ENCODE data around the gene CLBA1.

The CLBA1 gene

GRCh38 chr14:104983231-104983721, 2.3 kb upstream of the CLBA1 start:
- no peak overlapping the region for H3K4me3 ChIP-seq (ENCODE audit: control insufficient read depth in 1 of 7, extremely low read depth in 1 of 7, insufficient read depth in 4 of 7, low read depth in 2 of 7, low read length in 6 of 7)
- POLR2A ChIA-PET = no interaction called here
- 87% methylated on average over 12 of the region's 12 CpGs for WGBS (ENCODE audit: insufficient coverage)
- CTCF ChIA-PET = interaction anchor here (0.9 to 2.1 kb wide), 3 partner anchors 10 to 70 kb away, joined by 4 to 6 read pairs (median 5); no protein-coding TSS in a partner anchor
- H3K36me3 ChIP-seq (ENCODE audit: control insufficient read depth in 4 of 4, insufficient read depth in 4 of 4, low read length in 3 of 4) = no peaks in the 10 kb centered on the region
- no peak overlapping the region for H3K27ac ChIP-seq (ENCODE audit: insufficient read depth in 1 of 2, low read depth in 1 of 2, low read length in 2 of 2, poor library complexity in 1 of 2, severe bottlenecking in 2 of 2)
- H3K4me1 ChIP-seq (ENCODE audit: control extremely low read depth in 1 of 4, control insufficient read depth in 4 of 4, insufficient read depth in 4 of 4, low read length in 3 of 4) = peaks cover 0 to 18% (median 16%) of the 10 kb centered on the region in 4 experiments
- H3K9me3 ChIP-seq (ENCODE audit: control extremely low read depth in 1 of 5, control insufficient read depth in 4 of 5, insufficient read depth in 2 of 5, low read depth in 1 of 5, low read length in 4 of 5) = no peaks in the 10 kb centered on the region
- no peak for DNase-seq
- peaks cover 0 to 11% (median 8%) of the 10 kb centered on the region in 5 experiments for H3K27me3 ChIP-seq (replicated peaks in 2 of 5; ENCODE audit: control insufficient read depth in 4 of 5, insufficient read depth in 5 of 5, low read length in 4 of 5)

DNA sequence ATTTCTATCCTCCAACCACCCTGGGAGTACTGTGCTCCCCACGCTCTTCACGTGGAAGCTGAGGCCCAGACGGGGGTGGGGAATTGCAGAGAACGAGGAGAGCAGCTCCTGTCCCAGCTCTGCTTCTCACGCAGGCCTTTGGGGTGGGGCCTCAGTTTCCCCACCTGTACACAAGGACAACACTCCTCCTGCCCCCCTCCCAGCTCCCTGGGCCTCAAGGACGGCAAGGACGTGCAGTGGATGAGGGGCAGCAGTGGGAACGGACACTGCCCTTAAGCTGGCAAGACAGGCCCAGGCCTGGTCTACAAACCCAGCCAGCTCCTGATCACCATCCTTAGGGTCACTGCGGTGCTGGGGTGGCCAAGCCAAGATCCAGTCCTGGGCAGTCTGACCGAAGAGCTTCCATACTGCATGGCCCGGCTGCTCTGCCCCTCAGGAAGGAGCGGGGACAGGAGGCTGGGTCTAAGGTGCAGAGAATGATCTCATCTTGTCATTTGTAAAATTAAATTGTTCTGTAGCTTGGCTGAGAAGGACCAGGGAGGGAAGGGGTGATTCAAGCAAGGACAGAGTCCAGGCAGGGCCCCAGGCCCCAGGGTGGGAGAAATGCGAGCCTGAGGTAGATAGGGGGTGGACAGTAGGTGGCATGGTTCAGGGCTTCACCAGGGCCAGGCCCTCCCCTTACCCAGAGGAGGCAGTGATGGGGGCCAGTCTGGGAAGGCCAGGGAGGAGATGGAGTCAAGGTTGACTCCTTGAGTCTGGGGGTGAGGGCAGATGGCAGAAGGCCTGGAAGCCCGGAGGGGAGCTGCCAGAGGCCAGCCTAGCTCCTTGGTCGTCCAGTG, 1.3 kb upstream of the CLBA1 start:
- no peaks in the 10 kb centered on the region for H3K9me3 ChIP-seq (ENCODE audit: control extremely low read depth in 1 of 5, control insufficient read depth in 4 of 5, insufficient read depth in 2 of 5, low read depth in 1 of 5, low read length in 4 of 5)
- DNase-seq = no peak
- no peak overlapping the region for H3K27ac ChIP-seq (ENCODE audit: insufficient read depth in 1 of 2, low read depth in 1 of 2, low read length in 2 of 2, poor library complexity in 1 of 2, severe bottlenecking in 2 of 2)
- WGBS (ENCODE audit: insufficient coverage) = 95% methylated on average over 8 of the region's 15 CpGs
- peaks cover 0 to 15% (median 14%) of the 10 kb centered on the region in 4 experiments for H3K4me1 ChIP-seq (ENCODE audit: control extremely low read depth in 1 of 4, control insufficient read depth in 4 of 4, insufficient read depth in 4 of 4, low read length in 3 of 4)
- H3K4me3 ChIP-seq (ENCODE audit: control insufficient read depth in 1 of 7, extremely low read depth in 1 of 7, insufficient read depth in 4 of 7, low read depth in 2 of 7, low read length in 6 of 7) = no peak overlapping the region
- no peaks in the 10 kb centered on the region for H3K36me3 ChIP-seq (ENCODE audit: control insufficient read depth in 4 of 4, insufficient read depth in 4 of 4, low read length in 3 of 4)
- ChIA-PET POLR2A (no interaction called here), CTCF (interaction anchor here (0.6 to 2.1 kb wide), 8 partner anchors 11 to 93 kb away, joined by 3 to 7 read pairs (median 4); no protein-coding TSS in a partner anchor)
- peaks cover 0 to 6% (median under 1%) of the 10 kb centered on the region in 5 experiments for H3K27me3 ChIP-seq (replicated peaks in 2 of 5; ENCODE audit: control insufficient read depth in 4 of 5, insufficient read depth in 5 of 5, low read length in 4 of 5)

DNA sequence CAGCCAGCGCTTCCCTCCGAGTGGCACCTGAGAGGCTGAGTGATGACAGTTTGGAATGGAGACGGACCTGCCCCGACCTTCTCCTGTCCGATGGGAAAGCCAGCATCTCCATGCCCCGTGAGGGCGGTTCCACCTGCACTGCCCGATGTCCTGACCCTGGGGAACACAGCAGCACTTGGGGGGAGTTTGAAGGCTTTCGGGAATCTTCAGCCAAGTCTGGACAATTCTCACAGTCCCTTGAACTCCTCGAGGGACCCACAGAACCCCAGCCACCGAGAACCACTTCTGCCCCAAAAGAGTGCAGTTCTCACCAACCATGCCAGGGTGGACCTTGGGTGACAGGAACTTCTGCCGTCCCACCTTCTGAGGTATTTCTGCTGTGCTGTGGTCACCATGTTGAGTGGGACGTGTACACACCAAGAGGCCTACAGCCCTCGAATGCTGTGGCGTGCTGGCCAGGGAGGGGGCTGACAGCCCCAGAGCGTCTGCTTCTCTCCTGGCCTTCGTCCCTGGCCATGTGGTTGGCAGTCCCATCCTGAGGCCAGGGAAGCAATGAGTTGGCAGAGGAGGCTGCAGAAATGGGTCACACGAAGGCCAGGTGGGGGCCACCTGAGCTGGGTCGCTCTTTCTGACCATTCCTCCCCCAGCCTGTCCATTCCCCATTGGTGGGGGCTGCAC, 1.0 kb downstream of the CLBA1 start:
- Histone ChIP-seq H3K4me3 (ENCODE audit: control insufficient read depth in 1 of 7, extremely low read depth in 1 of 7, insufficient read depth in 4 of 7, low read depth in 2 of 7, low read length in 6 of 7) (peak overlapping the region in 5 of 7 experiments; percentile 61 to 82 (median 71)), H3K27me3 (replicated peaks in 2 of 5; ENCODE audit: control insufficient read depth in 4 of 5, insufficient read depth in 5 of 5, low read length in 4 of 5) (no peaks in the 10 kb centered on the region), H3K36me3 (ENCODE audit: control insufficient read depth in 4 of 4, insufficient read depth in 4 of 4, low read length in 3 of 4) (no peaks in the 10 kb centered on the region), H3K9me3 (ENCODE audit: control extremely low read depth in 1 of 5, control insufficient read depth in 4 of 5, insufficient read depth in 2 of 5, low read depth in 1 of 5, low read length in 4 of 5) (no peaks in the 10 kb centered on the region), H3K4me1 (ENCODE audit: control extremely low read depth in 1 of 4, control insufficient read depth in 4 of 4, insufficient read depth in 4 of 4, low read length in 3 of 4) (peaks cover 0 to 15% (median 14%) of the 10 kb centered on the region in 4 experiments), H3K27ac (ENCODE audit: insufficient read depth in 1 of 2, low read depth in 1 of 2, low read length in 2 of 2, poor library complexity in 1 of 2, severe bottlenecking in 2 of 2) (no peak overlapping the region)
- no peak for DNase-seq
- 87% methylated on average over 17 of the region's 19 CpGs for WGBS (ENCODE audit: insufficient coverage)
- CTCF ChIA-PET = interaction anchor here (0.7 to 1.6 kb wide), 4 partner anchors 12 to 33 kb away, joined by 3 to 4 read pairs (median 3); no protein-coding TSS in a partner anchor
- POLR2A ChIA-PET = interaction anchor here (0.6 kb wide), 1 partner anchor 71 kb away, joined by 3 read pairs; no protein-coding TSS in a partner anchor

- POLR2A ChIA-PET = no interaction called here
- Histone ChIP-seq H3K4me3 (ENCODE audit: control insufficient read depth in 1 of 7, extremely low read depth in 1 of 7, insufficient read depth in 4 of 7, low read depth in 2 of 7, low read length in 6 of 7) (no peak overlapping the region), H3K27me3 (replicated peaks in 2 of 5; ENCODE audit: control insufficient read depth in 4 of 5, insufficient read depth in 5 of 5, low read length in 4 of 5) (no peaks in the 10 kb centered on the region), H3K9me3 (ENCODE audit: control extremely low read depth in 1 of 5, control insufficient read depth in 4 of 5, insufficient read depth in 2 of 5, low read depth in 1 of 5, low read length in 4 of 5) (no peaks in the 10 kb centered on the region), H3K36me3 (ENCODE audit: control insufficient read depth in 4 of 4, insufficient read depth in 4 of 4, low read length in 3 of 4) (no peaks in the 10 kb centered on the region), H3K27ac (ENCODE audit: insufficient read depth in 1 of 2, low read depth in 1 of 2, low read length in 2 of 2, poor library complexity in 1 of 2, severe bottlenecking in 2 of 2) (no peak overlapping the region), H3K4me1 (ENCODE audit: control extremely low read depth in 1 of 4, control insufficient read depth in 4 of 4, insufficient read depth in 4 of 4, low read length in 3 of 4) (peaks cover 0 to 17% (median 15%) of the 10 kb centered on the region in 4 experiments)
- CTCF ChIA-PET = interaction anchor here (1.5 to 1.7 kb wide), 2 partner anchors 9 to 10 kb away, joined by 4 to 6 read pairs; no protein-coding TSS in a partner anchor
- WGBS (ENCODE audit: insufficient coverage) = 93% methylated on average over 10 of the region's 16 CpGs
- no peak for DNase-seq
Observed at GRCh38 chr14:104989236-104989950, 3.8 kb downstream of the CLBA1 start.

DNA sequence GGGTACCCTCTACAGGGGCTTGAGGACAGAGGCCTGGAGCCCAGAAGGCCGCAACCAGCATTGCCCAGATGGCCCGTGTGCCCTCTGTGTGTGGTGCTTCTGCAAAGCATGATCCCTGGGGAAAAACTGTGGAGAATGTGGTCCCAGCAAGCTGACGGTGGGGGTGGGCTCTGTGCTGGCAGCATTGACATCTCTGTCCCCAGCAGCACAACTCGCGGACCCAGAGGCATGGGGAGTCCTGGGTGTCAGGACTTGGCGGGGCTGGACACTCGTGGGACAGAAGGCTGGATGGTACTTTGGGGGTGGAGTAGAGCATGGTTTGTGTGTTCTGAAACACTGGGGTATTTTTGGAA, 4.3 kb downstream of the CLBA1 start:
- Histone ChIP-seq H3K27ac (ENCODE audit: insufficient read depth in 1 of 2, low read depth in 1 of 2, low read length in 2 of 2, poor library complexity in 1 of 2, severe bottlenecking in 2 of 2) (no peak overlapping the region), H3K36me3 (ENCODE audit: control insufficient read depth in 4 of 4, insufficient read depth in 4 of 4, low read length in 3 of 4) (no peaks in the 10 kb centered on the region), H3K4me3 (ENCODE audit: control insufficient read depth in 1 of 7, extremely low read depth in 1 of 7, insufficient read depth in 4 of 7, low read depth in 2 of 7, low read length in 6 of 7) (no peak overlapping the region), H3K27me3 (replicated peaks in 2 of 5; ENCODE audit: control insufficient read depth in 4 of 5, insufficient read depth in 5 of 5, low read length in 4 of 5) (no peaks in the 10 kb centered on the region), H3K9me3 (ENCODE audit: control extremely low read depth in 1 of 5, control insufficient read depth in 4 of 5, insufficient read depth in 2 of 5, low read depth in 1 of 5, low read length in 4 of 5) (no peaks in the 10 kb centered on the region), H3K4me1 (ENCODE audit: control extremely low read depth in 1 of 4, control insufficient read depth in 4 of 4, insufficient read depth in 4 of 4, low read length in 3 of 4) (peaks cover 0 to 17% (median 14%) of the 10 kb centered on the region in 4 experiments)
- ChIA-PET POLR2A (no interaction called here), CTCF (interaction anchor here (1.1 to 1.7 kb wide), 2 partner anchors 9 to 17 kb away, joined by 3 to 6 read pairs; no protein-coding TSS in a partner anchor)
- no peak for DNase-seq
- 94% methylated on average over 2 of the region's 7 CpGs for WGBS (ENCODE audit: insufficient coverage)

- Histone ChIP-seq H3K27ac (ENCODE audit: insufficient read depth in 1 of 2, low read depth in 1 of 2, low read length in 2 of 2, poor library complexity in 1 of 2, severe bottlenecking in 2 of 2) (no peak overlapping the region), H3K4me1 (ENCODE audit: control extremely low read depth in 1 of 4, control insufficient read depth in 4 of 4, insufficient read depth in 4 of 4, low read length in 3 of 4) (peaks cover 0 to 8% (median 5%) of the 10 kb centered on the region in 4 experiments), H3K9me3 (ENCODE audit: control extremely low read depth in 1 of 5, control insufficient read depth in 4 of 5, insufficient read depth in 2 of 5, low read depth in 1 of 5, low read length in 4 of 5) (no peaks in the 10 kb centered on the region), H3K4me3 (ENCODE audit: control insufficient read depth in 1 of 7, extremely low read depth in 1 of 7, insufficient read depth in 4 of 7, low read depth in 2 of 7, low read length in 6 of 7) (no peak overlapping the region), H3K27me3 (replicated peaks in 2 of 5; ENCODE audit: control insufficient read depth in 4 of 5, insufficient read depth in 5 of 5, low read length in 4 of 5) (no peaks in the 10 kb centered on the region), H3K36me3 (ENCODE audit: control insufficient read depth in 4 of 4, insufficient read depth in 4 of 4, low read length in 3 of 4) (peaks cover 0 to 4% (median 0%) of the 10 kb centered on the region in 4 experiments)
- ChIA-PET CTCF (interaction anchor here (1.9 kb wide), 1 partner anchor 14 kb away, joined by 4 read pairs; no protein-coding TSS in a partner anchor), POLR2A (interaction anchor here (0.8 kb wide), 1 partner anchor 312 kb away, joined by 4 read pairs; no protein-coding TSS in a partner anchor)
- DNase-seq = no peak
- 96% methylated on average over 24 of the region's 34 CpGs for WGBS (ENCODE audit: insufficient coverage)
Observed at GRCh38 chr14:104991896-104992230, 6.3 kb downstream of the CLBA1 start.
